Tibial nerve (tissue), 4 donors: Measurements from ENCODE around the gene ELL.

Source experiments
- CTCF ChIP-seq, 5 experiments: fragments of 200-600 bp in 3 of 5; fragments of 450-650 bp in 2 of 5; sonication (generic) in 3 of 5; IDR thresholded peaks; one replicate each; pipeline ENCODE4 v1.5.1; 2016 to 2019; ENCODE audit warnings: antibody characterized with exemption in 5 of 5, mild to moderate bottlenecking in 3 of 5, moderate library complexity in 2 of 5
- EP300 ChIP-seq, 2 donors: sonication (generic); formaldehyde crosslinking; IDR thresholded peaks; one replicate each; pipeline ENCODE4 v1.6.1; 2017; ENCODE audit warnings: antibody characterized with exemption in 2 of 2, mild to moderate bottlenecking in 1 of 2
- POLR2A ChIP-seq, 2 donors: fragments of 450-650 bp; IDR thresholded peaks; one replicate each; pipeline ENCODE4 v1.6.1; 2017; ENCODE audit warnings: antibody characterized with exemption in 2 of 2, mild to moderate bottlenecking in 2 of 2, moderate library complexity in 2 of 2

- no peak for TF ChIP-seq CTCF (IDR thresholded peaks at IDR 0.05)
- TF ChIP-seq POLR2A (IDR thresholded peaks at IDR 0.05): no peak
- TF ChIP-seq EP300 (IDR thresholded peaks at IDR 0.05): no peak
Measured at GRCh38 chr19:18513868-18514267, 8.0 kb downstream of the ELL start.
